ENCODE results near the gene FUT8.

- TF ChIP-seq CTCF (IDR thresholded peaks at IDR 0.05) (no peak), EZH2 (IDR thresholded peaks at IDR 0.05; ENCODE audit: borderline replicate concordance, insufficient read depth, low read depth, low read length, poor library complexity, severe bottlenecking) (no peak)
Measured at GRCh38 chr14:65620195-65620594, 207.7 kb downstream of the FUT8 start.
